Stimulated activated CD4-positive, alpha-beta T cell treated with anti-CD3 and anti-CD28 coated beads, Interleukin-12 subunit alpha, Interleukin-12 subunit beta, amount 100 ng/mL, for 48 hours (primary cell): ENCODE measurements around the gene CYB561A3.

Source experiments
- DNase-seq, 3 donors: peaks; one replicate each; pipeline ENCODE4 v3.0.0-alpha.2; 2020; ENCODE audit warnings: low read depth in 2 of 3, low spot score in 1 of 3

The CYB561A3 gene

DNA sequence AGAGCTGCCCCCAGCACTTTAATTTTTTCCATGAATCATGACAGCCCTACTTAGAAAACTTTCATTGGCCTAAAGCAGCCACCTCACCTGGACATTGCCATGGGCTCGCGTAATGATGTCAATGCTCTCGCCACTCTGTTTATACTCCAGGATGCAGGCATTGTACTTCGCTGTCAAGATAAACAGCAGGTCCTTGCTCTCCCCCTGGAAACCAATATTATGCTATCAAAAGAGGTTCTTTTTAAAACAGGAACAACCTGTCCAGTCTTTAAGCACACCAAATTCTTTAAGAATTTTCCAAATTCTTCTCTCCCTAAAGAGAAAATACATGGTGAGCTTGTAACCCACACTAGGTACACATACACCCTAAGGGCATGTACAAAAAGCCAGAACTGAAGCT is 31.8 kb downstream of the CYB561A3 start:
- DNase-seq: no peak

DNA sequence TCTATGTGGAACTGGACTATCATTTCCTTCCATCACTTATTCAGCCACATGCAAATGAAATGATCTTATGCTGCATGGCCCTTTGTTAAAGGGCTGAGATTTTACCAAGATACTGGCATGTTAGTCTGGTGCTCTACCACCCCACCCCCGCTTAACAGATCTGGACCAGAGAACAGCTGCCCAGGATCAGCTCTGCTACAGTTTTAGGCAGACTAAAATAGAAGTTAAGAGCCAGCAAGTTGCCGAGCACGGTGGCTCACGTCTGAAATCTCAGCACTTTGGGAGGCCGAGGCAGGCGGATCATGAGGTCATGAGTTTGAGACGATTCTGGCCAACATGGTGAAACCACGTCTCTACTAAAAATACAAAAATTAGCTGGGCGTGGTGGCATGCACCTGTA is 33.3 kb downstream of the CYB561A3 start:
- no peak for DNase-seq

DNA sequence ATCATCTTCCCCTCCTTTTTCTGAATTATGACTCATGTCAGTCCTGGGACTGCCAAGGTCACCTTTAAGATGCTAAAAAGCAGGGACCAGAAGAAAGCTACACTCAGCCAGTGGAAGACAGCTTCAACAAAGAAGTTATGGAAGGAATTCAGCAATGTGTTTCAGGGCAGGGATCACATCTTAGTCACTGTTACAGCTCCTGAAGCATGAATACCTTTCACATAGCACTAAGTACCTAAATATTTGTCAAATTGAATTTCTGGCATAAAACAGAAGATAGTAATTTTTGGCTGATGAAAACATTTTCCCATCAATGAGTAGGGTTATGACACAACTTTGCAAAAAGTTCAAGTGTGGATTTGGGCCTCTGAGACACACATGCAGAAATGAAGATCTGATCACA is 34.0 kb downstream of the CYB561A3 start:
- DNase-seq: no peak

DNA sequence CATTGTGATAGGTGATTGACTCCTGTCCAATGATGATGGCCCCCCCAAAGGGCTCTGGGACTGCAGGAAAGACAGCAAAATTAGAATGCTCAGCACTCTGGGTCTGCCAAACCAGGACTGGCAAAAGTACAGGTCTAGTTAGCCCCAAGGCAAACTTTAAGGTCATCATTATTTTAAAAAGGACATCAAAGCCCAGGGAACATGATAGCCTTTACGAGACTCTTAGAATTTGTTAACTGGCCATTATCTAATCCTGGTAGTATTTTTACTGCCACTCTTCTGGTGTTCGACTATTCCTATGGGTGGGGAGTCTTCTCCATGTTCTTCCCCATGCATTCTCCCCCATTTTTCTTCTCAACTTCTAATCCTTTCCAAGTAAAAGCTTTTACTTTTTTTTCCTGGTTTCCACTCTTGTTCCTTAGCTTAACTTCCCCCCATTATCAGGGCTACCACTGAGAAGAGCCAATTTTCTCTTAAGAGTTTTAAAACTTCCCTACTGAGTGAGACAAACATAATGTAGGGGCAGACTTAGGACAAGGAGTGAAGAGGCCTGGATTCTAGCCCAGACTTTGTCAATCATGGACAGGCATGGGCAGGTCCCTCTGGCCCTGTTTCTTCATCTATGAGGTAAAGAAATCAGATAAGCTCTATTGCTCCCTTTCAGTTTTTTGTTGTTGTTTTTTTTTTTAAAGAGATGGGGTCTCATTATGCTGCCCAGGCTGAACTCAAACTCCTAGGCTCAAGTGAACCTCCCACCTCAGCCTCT is 35.9 kb downstream of the CYB561A3 start:
- DNase-seq: no peak

DNA sequence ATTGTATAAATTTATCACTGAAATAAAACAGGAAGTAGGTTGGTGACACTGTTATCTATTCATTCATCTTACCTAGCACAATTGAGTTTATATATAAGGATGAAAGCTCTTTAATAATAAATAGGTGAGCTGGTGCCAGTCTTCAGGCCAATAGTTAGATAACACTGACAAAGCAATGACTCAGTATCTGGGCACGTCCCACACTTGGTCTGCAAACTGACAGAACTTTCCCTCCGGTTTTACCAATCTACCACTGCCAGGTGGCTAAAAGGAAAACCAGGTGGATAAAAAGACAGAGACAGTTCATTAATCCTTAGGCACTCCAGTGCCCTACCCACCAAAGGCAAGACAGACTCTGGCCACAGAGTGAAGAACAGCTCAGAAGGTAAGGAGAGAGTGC is 46.4 kb downstream of the CYB561A3 start:
- no peak for DNase-seq

DNA sequence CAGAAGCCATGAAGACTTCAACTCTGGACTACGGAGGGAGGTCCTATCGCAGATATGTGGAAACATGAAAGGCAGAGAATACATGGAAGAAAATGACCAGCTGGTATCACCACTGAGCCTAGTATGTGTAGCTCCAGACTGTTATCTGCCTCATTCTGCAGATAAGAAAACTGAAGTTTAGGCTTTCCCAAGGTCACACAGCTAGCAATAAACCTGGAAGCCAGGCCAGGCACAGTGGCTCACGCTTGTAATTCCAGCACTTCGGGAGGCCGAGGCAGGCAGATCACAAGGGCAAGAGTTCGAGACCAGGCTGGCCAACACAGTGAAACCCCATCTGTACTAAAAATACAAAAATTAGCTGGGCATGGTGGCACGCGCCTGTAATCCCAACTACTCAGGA is 50.9 kb downstream of the CYB561A3 start:
- no peak for DNase-seq

DNA sequence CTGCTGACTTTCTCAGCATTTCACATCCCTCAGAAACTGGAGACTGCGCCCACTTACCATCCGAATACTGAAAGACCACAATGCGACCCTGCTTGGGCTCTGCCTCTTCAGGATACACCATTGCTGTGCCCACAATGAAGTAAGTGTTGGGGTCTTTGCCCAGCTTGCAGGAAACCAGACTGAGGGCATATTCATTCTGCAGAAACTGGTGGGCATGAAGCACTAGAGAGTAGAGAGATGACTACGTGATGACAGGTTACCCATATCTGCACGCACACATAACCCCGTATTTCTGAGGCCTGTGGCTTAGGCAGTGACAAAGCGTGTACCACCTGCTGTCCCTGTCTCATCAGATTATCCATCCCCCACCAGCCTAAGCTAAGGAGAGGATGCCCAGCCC is 51.9 kb downstream of the CYB561A3 start:
- no peak for DNase-seq

DNA sequence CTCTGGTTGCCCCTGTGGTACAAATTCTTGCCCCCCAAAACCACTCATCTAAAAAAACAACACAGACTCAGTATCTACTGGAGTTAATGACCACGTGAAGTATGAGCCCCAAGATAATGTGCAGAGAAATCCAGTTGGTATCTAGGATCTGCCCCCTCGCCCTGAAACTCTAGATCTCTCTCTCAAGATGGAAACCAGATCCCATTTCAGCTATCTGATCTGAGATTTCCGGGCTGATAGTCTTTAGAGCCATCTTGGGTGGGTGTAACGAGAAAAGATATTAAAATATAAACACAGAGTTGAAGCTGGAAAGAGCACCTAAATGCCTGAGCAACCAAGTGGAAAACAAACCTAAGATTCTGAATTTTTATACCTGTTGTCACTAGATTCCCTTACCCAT is 52.5 kb downstream of the CYB561A3 start:
- DNase-seq: no peak

DNA sequence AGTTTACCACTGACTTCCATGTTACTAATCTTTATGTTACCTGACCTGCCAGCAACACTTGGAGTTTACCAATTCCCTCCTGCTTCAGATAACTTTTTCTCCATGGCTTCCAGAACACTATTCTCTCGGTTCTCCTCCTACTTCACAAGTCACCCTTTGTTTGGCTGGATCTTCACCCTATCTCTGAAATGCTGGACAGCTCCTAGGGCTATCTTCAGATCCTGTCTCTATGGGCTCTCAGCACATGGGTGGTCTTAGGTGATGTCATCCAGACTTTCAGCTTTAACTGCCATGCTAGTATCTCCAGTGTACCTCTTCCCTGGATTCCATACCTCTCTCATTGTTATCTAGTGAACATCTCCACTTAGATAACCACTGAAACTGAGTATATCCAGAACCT is 54.3 kb downstream of the CYB561A3 start:
- DNase-seq: no peak

DNA sequence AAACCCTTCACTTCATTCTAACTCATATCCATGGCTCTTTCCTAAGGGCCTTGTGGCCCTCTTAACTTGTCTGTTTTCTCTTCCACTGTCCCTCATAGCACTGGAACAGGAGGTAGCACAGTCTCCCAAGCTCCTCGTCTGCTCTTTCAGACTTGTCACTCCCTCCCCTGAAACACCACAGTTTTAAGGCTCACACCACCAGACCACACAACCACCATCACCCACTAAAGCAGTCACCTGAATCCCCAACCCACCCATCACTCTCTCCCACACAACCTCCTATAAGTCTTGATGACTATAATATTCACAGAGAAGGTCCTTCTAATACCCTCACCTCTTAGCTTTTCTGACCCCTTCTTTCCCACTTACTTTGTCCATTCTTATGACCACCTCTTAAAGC is 55.5 kb downstream of the CYB561A3 start:
- no peak for DNase-seq

DNA sequence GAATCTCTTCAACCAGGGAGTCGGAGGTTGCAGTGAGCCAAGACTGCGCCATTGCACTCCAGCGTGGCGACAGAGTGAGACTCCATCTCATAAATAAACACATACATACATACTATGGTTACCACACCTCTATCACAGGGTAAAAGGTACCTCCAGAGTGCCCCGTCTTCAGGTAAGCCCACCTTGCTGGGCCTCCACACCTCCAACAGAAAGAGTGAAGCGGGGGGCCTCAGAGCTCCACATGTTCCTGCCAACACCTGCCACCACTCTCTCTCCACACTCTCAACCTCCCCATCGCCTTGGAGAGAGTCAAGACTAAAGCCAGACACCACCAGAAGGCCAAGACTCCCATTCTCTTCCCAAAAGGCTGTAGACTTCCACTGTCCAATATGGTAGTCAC is 56.3 kb downstream of the CYB561A3 start:
- DNase-seq: no peak

DNA sequence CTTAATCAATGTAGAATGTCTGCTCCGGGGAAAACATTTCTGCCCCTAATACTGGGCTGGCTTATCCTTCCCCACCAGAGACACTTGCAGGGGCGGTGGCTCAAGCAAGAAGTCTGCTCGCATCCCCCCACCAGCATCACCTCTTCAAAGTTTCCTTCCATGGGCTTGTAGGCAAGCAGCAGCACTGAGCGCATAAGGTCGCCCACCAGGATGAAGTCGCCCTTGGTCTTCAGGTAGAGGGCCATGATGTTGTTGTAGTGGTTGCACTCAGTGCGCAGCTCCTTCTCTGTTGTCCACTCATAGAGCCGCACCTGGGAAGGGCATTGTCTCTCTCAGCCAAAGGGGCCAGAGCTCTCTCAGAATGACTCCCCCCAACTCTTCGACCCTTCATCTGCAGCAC is 58.0 kb downstream of the CYB561A3 start:
- no peak for DNase-seq

DNA sequence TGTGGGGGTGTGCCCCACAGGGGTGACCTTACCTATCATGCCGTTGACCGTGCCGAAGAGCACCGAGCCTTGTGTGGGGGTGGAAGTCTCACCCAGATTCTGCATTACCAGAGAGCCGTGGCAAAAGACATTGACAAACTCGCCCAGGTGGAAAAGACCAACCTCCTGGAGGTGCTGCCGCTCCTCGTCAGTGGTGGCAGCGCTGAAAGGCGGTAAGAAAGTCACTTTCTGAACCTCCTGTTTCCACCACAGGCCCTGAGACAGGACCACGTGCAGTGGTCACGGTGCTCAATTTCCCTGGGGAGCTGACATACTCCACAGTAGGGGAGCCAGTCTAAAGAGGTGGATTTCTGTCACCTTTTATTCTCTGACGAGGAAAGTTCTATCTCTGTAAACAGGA is 59.1 kb downstream of the CYB561A3 start:
- DNase-seq: no peak
